RWPE1 (cell line): ENCODE data around the gene S100A5.

Experiments
- CTCF ChIA-PET: fragments of 350-600 bp; sonication (Branson Sonifier 250); formaldehyde crosslinking; extraction: SDS; loops from one replicate; lab custom pipeline; 2021; lab: Yijun Ruan, JAX
- POLR2A ChIA-PET: fragments of 400-600 bp; formaldehyde crosslinking; extraction: SDS; loops from one replicate; lab custom pipeline; 2020; ENCODE audit warnings: antibody characterized with exemption; ENCODE audit not compliant: low non-redundant PET; lab: Yijun Ruan, JAX
- DNase-seq: peaks from one replicate; pipeline ENCODE4 v3.0.0; 2012; ENCODE audit warnings: low spot score
- H3K27ac ChIP-seq: fragments of 450-650 bp; 2 replicates; pipeline ENCODE4 v1.5.1; 2017
- TF ChIP-seq, protein P1 (sequence below): fragments of 450-650 bp; conservative IDR thresholded peaks from 2 replicates; pipeline ENCODE4 v1.5.1; 2017; ENCODE audit warnings: low read depth, mild to moderate bottlenecking

S100A5 gene

DNA sequence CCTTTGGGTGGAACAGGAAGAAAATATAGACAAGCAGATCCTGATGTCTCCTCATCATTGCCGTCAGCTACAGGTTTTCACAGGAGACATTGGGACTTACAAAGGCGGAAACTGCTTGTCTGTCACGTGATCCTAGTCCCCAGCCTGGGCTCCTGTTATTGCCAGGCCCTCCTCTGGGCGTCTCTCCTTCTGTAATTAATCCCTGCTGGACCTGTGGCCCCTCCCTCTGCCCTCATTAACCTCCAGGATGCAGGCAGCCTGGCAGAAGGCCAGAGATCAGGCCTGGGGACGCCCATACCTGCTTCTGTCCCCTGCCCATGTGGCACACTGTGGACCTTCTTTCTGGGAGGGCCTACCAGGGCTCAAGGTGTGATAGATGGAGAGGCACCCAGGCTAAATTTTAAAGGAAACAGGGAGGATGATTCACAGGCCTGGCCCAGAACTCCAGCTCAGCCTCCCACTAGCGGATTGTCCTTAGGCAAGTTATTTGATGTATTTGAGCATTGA is 2.4 kb downstream of the S100A5 start:
- no peak for DNase-seq
- H3K27ac ChIP-seq, result peak overlapping the region; percentile 99
- ChIA-PET POLR2A (interaction anchor here (1.4 kb wide), 1 partner anchor 24 kb away, joined by 3 read pairs; no protein-coding TSS in a partner anchor), CTCF (no interaction called here)
- TF ChIP-seq, protein P1, sequence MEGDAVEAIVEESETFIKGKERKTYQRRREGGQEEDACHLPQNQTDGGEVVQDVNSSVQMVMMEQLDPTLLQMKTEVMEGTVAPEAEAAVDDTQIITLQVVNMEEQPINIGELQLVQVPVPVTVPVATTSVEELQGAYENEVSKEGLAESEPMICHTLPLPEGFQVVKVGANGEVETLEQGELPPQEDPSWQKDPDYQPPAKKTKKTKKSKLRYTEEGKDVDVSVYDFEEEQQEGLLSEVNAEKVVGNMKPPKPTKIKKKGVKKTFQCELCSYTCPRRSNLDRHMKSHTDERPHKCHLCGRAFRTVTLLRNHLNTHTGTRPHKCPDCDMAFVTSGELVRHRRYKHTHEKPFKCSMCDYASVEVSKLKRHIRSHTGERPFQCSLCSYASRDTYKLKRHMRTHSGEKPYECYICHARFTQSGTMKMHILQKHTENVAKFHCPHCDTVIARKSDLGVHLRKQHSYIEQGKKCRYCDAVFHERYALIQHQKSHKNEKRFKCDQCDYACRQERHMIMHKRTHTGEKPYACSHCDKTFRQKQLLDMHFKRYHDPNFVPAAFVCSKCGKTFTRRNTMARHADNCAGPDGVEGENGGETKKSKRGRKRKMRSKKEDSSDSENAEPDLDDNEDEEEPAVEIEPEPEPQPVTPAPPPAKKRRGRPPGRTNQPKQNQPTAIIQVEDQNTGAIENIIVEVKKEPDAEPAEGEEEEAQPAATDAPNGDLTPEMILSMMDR, result no peak

DNA sequence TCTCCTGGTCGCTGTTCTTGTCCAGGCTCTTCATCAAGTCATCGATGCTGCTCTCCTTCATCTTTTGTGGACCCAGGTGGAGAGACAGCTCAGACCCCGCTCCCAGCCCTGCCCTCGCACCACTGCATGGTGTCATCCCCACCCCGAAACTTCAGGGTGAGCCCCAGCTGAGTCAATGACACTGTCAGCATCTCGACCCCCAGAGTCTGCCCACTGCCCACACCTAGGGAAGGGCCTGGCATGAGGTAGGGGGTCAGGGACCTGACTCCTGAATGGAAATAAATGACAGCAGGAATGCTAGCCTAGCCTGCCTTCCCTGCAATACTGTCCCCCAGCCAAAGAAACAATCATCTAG is 3.4 kb downstream of the S100A5 start:
- CTCF ChIA-PET, result interaction anchor here (0.7 kb wide), 2 partner anchors 71 to 146 kb away, joined by 3 to 4 read pairs; partner anchors contain the start of gene S100A8
- H3K27ac ChIP-seq, result peak overlapping the region; percentile 99
- POLR2A ChIA-PET, result interaction anchor here (0.7 to 0.9 kb wide), 2 partner anchors 16 to 29 kb away, joined by 3 read pairs; no protein-coding TSS in a partner anchor
- TF ChIP-seq, protein P1, result no peak
- DNase-seq, result no peak

DNA sequence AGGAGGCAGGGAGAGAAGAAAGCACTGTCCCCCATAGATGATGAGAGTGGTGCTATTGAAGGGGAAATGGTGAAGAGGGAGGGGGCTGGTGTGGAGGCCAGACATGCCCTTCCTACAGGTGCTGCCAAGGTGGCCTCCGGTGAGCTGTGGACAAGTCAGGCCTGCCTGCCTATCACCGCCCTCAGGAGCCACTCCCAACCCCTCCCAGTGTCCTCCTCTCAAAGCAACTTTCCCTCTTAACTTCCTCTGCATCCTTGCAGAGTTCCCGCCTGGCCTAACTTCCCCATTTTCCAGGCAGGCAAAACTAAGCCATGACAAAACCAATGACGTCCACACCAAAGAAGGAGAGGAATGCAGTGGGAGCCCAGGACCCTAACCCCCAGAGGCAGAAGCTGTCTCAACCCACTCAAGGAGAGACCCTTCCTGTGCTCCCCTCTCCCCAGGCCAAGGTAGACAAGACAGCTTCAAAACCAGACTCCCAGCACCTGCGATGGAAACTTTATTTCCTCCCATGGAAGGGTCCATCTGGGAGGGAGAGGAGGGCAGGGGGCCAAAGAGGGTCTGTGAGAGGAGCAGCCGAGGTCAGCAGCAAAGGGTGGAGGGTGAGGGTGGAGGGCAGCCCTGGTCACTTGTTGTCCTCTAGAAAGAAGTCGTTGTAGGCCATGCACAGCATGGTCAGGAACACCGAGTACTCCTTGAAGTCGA is 3.9 kb downstream of the S100A5 start:
- no peak for DNase-seq
- ChIA-PET CTCF (interaction anchor here (0.7 kb wide), 2 partner anchors 72 to 146 kb away, joined by 3 to 4 read pairs; partner anchors contain the start of gene S100A8), POLR2A (interaction anchor here (0.9 to 2.4 kb wide), 4 partner anchors 23 to 29 kb away, joined by 3 to 21 read pairs (median 6); no protein-coding TSS in a partner anchor)
- TF ChIP-seq, protein P1, result no peak
- H3K27ac ChIP-seq, result peak overlapping the region; percentile 99

DNA sequence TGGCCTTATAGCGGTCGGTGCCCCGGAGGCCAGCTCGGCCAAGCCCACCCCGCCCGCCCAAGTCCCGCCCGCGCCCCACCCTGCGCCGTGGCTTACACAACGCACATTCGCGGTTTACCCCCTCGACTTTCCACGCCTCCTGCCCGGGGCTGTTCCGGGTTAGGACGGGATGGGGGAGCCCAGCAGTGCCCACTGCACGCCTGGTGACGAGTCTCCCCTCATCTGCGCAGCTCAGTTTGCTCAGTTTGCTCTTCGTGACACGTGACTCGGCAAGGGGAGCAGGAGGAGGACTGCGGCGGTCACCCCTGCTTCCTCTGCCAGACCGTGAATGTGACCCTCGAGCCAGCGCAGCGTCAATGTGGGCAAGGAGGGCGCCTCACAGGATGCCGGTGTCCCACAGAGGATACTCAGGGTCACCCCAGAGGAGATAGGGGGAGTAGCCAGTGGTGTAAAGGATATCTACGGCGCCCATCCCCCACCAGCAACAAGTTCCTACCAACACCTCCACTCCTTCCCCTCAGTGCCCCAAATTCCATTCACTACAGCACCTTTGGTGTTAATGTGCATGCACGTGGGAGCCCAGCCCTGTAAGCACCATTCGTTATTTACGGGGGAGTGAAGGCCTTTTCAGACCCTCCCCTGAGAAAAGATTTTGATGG is 4.6 kb downstream of the S100A5 start:
- CTCF ChIA-PET, result interaction anchor here (5.3 kb wide), 1 partner anchor 33 kb away, joined by 32 read pairs; no protein-coding TSS in a partner anchor
- TF ChIP-seq, protein P1, result no peak
- peak overlapping the region; percentile 99 for H3K27ac ChIP-seq
- peak; percentile 75 for DNase-seq
- POLR2A ChIA-PET, result interaction anchor here (0.8 to 2.4 kb wide), 7 partner anchors 10 to 32 kb away, joined by 3 to 21 read pairs (median 8); partner anchors contain the start of gene S100A2

DNA sequence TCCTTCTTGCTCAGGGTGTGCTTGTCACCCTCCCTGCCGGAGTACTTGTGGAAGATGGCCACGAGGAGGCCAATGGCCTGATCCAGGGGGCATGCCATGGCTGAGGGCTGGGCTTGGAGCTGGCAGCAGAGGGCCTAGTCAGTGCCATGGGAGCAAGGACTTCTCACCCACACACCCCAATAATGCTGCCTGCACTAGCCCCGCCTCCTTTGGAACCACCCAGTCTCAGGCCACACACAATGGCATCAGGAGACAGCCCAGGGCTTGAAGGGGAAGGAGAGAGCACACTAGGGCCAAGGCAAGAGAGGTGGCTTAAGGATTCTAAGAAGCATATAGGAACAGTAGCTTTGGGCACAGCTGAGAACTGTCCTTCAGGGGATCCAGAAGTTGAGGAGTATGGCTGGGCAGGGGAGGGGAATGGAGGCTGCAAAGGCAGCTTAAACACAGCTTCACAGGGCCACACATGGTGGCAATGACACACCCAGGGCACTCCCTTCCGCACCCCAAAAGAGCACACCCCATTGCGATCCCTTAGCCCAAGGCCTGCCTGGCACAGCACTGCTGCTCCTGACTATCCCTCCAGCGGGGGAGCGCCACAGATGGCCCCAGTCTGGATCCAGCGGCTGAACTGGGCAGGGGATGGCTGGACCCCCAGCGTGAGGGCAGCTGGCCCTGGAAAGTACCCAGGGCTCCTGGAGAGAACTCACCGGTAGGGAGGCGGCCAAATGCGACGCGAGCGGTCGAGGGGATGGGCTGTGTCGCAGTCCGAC is 5.3 kb downstream of the S100A5 start, which contains the start of gene S100A6:
Gene S100A6, minus strand, starts transcription at position 750 of the 770 bp plus-strand sequence. Its CDS starts 652 bp downstream, at position 98.
- POLR2A ChIA-PET, result interaction anchor here (0.6 to 2.4 kb wide), 11 partner anchors 9 to 33 kb away, joined by 3 to 21 read pairs (median 5); partner anchors contain the start of genes S100A2 and S100A4
- CTCF ChIA-PET, result interaction anchor here (0.5 to 5.3 kb wide), 2 partner anchors 19 to 33 kb away, joined by 4 to 32 read pairs; no protein-coding TSS in a partner anchor
- H3K27ac ChIP-seq, result peak within 1 kb of the TSS; percentile 99
- TF ChIP-seq, protein P1, result no peak
- no peak for DNase-seq
